Suppressor macrophage treated with lipopolysaccharide for 1 hour (primary cell): ENCODE data around the gene RGS2.

Experiments used
- DNase-seq, 3 donors: peaks; one replicate each; pipeline ENCODE4 v3.0.0-alpha.2; 2020 to 2022

RGS2 gene

GRCh38 chr1:192832492-192832891 is 23.7 kb downstream of the RGS2 start:
- no peak for DNase-seq

DNA sequence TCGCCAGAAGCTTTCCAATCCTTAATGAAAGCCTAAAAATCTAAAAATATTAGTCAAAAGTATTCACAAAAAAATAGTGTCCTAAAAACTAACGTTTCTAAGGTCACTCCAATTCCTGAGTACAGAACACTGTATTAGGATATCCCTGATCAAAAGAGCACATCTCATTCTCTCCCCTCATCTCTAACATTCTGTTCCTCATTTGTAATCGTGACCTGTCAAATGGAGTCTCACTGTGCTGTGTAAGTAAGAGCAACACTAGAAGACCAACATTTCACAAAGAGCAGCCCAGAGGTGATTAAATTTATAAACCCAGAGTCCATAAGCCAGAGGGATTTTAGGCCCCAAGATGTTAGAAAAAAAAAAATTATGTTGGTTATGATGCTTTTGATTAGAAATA is 26.3 kb downstream of the RGS2 start:
- DNase-seq: no peak

DNA sequence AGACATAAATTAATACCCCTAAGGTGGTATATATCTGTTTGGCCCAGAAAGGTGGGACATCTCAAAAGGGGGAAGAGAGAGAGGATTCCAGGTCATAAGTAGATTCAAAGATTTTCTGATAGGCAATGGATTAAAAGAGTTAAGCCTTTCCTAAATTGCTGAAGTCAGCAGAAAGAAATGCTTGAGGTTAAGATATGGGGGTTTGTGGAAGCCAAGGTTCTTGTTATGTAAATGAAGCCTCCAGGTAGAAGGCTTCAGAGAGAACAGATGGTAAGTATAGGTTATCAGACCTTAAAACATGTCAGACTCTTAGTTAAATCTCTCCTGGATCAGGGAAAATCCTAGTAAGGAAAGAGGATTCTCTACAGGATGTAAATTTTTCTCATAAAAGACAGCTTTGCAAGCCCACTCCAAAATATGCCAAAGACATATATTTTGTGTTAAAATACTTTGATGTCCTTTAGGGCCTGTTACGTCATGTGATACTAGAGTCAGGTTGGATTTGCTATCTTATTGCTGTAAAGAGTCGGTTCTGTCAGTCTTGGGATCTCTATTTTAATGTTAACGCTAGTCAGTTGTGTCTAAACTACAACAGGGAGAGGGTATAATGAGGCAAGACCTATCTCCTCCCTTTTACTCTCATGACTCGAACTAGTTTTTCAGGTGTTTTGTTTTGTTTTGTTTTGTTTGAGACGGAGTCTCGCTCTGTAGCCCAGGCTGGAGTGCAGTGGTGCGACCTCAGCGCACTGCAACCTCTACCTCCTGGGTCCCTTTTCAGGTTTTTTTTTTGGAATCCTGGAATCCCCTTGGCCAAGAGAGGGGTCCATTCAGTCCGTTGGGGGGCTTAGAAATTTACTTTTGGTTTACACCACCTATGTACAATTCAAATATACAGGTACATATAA is 30.6 kb downstream of the RGS2 start:
- DNase-seq: no peak

DNA sequence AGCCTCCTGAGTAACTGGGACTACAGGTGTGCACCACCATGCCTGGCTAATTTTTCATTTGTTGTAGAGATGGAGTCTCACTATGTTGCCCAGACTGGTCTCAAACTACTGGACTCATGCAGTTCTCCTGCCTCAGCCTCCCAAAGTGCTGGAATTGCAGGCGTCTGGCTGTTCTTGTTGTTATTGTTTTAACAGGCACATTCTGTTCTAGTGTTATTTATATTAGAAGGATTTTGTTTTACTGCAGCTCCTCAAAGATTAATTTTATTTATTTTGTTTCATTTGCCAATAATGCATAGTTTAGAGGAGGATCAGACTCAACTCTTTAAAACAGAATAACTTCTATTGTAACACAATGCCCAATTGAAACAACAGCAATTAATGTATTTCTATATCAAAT is 35.5 kb downstream of the RGS2 start:
- DNase-seq: no peak

DNA sequence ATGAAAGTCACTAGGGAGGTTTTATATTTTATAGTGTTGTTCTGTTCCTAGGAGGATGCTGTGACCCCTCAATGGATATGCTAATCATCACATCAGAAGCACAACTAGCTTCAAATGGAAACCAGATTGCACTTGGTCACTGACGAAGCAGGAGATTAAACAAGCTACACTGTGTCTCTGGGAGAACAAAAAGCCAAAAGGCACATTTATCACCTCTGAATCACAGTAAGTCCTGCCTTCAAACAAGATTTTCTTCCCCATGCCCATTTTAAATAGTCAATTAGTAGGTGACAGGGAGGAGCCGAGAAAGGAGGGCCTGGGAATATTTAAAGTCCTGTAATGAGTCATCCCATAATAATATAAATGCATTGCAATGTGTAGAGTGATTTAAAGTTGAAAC is 38.1 kb downstream of the RGS2 start:
- no peak for DNase-seq

DNA sequence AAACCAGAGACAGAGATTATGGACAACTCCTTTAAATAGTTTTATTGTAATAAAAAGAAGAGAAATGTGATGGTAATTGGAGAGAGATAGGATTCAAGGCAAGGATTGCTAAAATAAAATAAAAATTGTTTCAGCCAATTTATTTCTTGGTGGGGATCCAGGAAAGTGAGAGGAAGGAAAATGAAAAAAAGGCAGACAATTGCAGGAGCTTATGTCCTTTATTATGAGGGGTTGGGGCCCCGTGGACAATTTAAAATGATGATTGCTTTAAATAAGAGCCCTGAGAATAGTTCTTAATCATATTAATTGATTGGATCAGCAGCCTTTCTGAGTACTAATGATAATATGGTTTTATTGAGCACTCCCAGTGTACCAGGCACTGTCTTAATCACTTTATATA is 40.2 kb downstream of the RGS2 start:
- DNase-seq: no peak

GRCh38 chr1:192849442-192849841 is 40.6 kb downstream of the RGS2 start:
- no peak for DNase-seq

- DNase-seq: no peak
Observed at GRCh38 chr1:192852001-192852947, 43.4 kb downstream of the RGS2 start.

GRCh38 chr1:192858456-192858855 is 49.6 kb downstream of the RGS2 start:
- no peak for DNase-seq

DNA sequence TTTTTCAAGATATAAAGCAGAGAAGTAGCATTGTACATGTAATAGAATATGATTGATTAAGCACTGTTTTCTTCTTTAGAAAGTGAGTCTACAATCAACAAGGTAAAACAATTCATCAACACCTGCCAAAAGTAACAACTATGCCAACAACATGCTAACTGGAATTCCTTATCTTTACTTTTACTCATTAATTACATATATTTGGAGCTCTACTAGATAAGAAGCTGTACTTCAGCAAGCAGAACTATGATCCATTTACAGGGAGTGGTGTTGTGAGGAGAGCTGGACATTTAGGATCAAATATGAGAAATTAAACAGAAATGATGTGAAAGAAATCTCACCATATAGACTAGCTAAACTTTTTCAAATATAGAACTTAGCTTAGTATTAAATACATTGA is 51.0 kb downstream of the RGS2 start:
- no peak for DNase-seq

DNA sequence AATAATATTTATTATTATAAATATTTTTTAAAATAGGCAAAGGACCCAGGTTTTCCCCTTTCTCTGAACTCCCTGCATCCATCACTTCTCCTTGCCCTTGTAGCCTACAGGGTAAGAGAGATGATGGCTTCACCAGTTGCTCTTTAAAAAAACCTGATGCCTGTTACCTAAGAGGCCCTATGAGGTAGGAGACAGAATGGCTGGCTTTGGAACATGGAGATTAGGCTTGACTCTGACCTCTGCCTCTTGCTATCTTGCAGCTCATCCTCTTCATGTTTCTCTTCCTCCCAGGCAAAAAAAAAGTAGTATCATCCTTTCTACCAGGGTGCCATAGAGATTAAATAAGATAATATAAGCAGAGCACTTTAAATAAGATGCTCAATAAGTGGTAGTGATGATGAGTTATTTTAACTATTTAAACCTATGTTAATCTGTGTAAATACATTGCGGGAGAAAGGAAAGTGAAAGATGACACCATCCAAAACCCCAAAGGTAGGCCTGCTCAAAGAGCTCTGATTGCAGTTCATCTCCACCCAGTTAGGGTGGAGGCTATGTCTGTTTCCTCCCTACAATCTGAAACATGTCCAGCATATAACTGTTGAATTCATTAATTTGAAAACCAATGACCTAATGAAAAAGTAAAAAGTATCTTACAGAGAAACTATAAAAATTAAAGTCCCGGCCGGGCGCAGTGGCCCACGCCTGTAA is 51.8 kb downstream of the RGS2 start:
- peak in 1 of 3 donors; percentile 21 for DNase-seq

GRCh38 chr1:192861860-192862259 is 53.0 kb downstream of the RGS2 start:
- DNase-seq: no peak
